Activated T-helper 1 cell treated with Interleukin-2 at 50 U/mL for 16 hours (primary cell): ENCODE measurements around the gene SFRP4.

Experiments
- DNase-seq: peaks from one replicate; pipeline ENCODE4 v3.0.0-alpha.2; 2020; ENCODE audit warnings: low read depth

SFRP4 gene

DNA sequence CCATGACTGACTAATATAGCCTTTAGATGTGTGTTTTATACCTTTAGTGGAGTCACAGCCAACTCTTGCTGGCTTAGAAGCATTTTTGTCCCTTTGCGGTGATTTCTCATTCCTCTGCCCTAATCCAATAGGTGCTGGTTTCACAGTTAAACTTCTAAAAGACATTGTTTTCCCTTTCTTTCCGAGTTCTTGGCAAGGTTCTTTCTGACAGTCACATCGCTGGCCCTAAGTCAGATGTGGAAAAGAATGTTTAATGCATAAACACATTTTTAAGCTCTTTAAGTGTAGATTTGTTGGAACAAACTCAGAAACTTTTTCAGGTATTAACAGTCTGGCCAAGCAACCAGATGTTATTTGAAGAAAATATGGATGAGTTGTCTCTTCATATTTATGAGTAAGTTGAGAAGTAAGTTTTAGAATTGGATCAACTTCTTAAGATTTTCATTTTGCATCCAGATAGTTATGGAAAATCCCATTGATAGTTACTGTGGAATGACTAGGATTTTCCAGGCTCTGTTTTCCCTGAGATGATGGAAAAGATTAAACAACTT, 7.9 kb upstream of the SFRP4 start:
- no peak for DNase-seq

DNA sequence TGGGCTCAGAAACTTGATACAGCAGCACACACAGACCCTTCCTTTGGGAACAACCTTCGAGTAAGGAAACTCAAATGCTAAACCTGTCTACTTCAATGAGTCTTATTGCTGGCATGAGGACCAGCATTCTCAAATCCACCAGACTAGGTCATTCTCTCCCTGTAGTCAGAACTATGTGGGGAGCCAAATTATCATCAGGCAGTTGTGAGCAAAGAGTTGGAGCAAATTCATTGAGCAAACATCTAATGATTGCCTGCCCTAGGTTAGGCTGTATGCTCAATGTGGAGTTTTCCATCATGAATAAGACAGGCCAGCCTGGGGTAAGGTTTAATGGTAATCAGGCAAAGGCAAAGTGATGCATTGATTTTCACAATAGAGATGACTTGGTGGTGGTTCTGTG, 7.4 kb upstream of the SFRP4 start:
- DNase-seq, result no peak

DNA sequence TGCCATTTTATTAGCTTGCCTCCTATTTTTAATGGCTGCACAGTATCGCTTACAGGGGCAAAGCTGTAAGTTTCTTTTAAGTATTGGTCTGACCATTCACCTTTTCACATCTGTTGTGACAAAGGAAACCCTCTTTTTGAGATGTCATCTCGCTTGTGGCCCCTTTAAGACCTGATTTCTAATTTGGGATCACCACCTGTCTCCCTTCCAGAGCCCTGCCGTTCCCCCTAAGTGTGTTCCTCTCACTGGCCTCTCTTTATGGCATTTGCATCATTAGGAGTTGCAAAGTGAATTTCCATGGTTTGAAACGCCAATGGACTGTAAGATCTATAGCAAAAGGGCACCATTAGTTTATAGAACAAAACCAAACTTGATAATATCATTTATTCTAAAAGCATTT, 5.3 kb upstream of the SFRP4 start:
- DNase-seq, result no peak

DNA sequence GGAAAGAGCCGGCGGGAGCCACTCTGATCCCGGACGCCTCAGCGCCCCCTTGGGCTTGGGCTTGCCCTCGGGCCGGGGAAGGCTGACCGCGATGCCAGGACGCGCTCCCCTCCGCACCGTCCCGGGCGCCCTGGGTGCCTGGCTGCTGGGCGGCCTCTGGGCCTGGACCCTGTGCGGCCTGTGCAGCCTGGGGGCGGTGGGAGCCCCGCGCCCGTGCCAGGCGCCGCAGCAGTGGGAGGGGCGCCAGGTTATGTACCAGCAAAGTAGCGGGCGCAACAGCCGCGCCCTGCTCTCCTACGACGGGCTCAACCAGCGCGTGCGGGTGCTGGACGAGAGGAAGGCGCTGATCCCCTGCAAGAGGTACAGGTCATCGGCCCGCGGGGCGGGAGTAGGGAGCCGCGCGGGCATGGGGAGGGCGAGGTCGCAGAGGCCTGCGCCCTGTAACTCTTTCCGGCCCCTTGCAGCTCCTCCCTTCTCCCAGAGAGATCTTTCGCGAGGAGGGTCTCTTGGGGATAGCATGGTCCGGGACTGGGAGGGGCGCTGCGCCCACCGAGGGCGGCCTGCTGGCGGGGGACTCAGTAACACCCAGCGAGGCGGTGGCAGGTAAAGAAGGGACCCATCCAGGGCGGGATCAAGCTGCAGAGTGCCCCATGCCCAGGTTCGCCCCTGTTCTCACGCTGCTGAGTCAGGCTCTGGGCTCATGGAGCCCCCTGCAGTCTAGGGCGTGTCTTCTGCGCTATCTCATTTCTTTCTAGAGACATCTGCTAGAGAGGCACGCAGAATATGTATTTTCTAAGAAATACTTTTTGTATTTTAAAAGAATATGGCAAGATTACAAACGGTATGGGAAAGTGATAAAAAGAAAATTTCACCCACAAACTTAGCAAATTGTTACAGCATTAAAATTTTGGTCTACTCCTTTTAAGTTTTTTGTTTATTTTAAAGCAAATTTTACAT, 4.5 kb upstream of the SFRP4 start:
- DNase-seq, result no peak

DNA sequence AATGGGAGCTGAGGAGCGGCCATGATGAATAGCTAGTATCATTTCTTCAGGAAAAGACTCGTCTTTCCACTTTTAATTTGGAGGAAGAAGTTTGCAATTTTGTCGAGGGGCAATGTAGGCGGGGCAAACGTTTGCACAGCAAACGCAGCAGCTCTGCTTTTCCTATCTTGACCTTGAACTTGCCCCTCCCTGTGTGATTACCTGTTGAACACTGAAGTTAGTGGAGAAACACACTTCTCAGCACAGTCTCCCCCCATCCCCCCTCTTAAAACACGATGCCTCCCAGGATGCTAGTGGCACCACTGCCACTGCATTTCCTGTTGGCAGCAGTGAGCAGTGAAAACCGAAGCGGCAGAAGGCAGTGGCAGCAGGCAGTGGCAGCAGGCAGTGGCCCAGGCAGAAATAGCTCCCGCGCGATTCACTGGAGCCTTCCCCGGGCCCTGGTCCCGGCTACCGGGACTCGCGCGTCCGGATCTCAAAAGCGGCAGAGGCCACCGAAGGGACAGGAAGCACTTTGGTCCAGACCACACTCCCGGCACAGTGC, 3.8 kb upstream of the SFRP4 start, which contains the start of gene EPDR1:
Gene EPDR1 (plus strand): TSS at position 336 of the 544 bp plus-strand sequence. CDS start 300 bp downstream, outside the sequence.
- DNase-seq, result no peak

DNA sequence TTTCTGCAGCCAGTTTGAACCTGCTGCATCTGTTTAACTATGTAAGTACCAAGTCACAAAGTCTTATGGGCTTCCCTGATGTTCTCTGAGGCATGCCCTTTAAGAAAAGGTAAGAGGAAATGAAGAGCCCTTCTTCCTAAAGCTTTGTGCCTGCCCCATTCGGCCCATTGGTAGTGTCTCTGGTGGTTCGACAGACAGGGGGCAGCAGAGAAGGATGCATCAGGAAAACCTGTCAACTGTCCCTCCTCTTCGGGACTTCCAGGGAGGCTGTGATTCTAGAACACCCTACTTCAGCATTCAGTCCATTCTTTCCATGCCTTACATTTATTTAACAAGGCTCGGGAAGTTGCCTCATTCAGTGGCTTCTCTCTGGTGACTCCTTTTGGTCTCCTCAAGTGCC, 1.9 kb upstream of the SFRP4 start:
- DNase-seq, result no peak

DNA sequence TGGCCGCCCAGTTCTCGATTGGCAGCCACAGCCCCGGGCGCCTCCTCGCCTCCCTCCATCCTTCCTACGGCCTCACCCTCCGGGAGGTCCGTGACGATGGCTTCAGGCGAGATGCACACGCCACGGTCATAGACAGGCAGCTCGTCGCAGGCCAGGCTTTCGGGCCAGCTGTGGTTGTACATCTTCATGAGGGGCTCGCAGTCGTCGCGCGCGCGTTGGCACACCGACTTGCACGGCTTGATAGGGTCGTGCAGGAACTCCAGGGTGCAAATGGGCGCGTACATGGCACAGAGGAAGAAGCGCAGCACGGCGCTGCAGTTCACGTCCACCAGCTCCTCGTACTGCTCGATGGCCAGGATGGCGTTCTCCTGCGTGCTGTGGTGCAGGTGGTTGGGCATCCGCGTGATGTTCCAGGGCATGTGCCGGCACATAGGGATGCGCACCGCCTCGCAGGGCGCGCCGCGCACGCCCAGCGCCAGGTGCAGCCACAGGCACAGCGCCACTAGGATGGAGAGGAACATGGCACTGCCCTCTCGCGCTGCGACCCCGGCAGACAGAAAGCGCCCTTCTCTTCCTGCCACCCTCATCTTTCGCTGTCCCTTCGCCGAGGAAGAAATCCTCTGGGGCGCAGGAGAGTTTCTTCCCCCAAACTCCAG, 472 bp downstream of the SFRP4 start:
- DNase-seq, result no peak

DNA sequence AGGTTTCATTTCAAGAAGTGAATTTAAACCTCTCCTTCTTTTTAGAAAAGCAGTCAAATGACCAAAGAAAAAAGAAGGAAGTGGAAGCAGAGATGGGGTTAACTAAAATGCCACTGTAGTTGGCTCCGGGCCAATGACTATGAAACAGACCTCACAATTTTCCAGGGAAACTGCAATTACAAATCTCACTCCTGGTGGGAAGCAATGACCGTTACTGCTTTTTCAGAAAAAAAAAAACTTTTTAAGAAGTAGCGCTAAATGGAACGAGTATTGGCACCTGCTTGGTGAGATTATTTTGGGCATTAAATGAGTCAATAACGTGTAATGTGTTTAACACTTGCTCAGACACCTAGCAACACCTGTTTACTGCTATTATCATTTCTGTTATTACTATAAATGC, 1.2 kb downstream of the SFRP4 start:
- DNase-seq, result no peak

DNA sequence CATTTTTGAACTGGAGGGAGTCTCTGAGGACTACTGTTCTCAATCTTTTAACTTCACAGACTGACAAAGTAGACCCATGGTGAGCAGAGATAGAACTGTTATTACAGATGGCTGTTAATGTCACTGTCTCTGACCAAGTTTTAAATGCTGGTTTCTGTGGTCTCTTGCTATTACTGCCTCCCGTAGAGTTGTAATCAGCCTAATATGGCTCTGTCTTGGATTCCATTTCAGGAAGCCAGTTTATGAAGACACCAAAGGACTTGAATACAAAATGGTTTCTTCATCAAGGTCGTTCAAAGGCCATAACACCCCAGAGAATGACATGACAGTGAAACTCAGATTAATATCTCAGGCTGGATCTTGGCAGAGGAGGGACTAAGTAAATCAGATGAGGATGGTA, 3.9 kb downstream of the SFRP4 start:
- DNase-seq, result no peak

DNA sequence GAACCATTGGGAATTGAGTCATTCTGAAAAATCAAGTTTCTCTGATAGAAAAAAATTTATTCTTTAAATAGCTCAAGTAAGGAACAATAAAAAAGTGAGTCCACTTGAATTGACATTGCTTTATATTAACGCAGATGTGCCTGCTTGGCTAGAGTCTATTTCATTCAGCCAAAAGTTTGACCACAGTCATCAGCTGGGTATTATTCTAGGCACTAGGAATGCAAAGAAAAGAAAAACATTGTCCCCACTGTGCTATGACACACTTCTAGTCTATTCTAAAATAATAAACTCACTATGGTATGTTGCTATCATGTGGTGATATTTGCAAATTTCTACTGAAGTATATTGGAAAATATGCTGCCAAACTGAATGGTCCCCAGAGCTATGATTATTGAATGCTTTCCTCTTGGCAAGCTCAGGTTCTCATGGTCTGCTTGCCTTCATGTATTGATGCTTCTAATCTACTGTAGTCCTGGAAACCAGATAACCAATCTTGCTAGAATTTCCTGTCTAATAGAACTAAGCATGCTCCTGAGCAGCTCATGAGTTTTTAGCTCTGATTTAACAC, 8.3 kb downstream of the SFRP4 start:
- no peak for DNase-seq

DNA sequence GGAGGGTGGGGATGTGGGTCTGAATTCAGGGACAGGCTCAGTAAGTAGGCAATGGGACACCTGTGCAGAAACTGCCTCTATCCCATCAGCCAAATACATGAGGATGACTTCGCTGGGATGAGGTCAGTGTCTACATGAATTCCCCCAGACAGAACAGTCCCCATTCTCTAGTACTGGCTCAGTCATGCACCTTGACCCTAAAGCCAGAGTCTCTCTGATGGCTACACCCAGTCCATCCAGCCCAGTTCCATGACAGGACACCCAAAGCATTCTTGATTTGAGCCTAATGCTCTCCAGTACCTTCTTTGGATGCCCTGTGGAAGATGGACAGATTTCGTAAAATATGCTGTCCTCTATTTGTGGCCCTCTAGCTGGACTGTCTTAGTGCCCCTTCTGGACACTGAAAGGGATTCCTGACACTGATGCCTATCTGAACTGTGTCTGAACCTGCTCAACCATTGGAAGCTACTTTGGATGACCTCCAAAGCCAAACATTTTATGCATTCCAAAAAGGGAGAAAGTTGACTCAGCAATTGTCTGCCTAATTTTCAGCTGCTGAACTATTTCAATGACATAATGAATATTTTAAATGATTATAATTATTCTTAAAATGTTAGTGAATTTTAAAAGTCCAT, 14.6 kb downstream of the SFRP4 start:
- DNase-seq, result no peak

DNA sequence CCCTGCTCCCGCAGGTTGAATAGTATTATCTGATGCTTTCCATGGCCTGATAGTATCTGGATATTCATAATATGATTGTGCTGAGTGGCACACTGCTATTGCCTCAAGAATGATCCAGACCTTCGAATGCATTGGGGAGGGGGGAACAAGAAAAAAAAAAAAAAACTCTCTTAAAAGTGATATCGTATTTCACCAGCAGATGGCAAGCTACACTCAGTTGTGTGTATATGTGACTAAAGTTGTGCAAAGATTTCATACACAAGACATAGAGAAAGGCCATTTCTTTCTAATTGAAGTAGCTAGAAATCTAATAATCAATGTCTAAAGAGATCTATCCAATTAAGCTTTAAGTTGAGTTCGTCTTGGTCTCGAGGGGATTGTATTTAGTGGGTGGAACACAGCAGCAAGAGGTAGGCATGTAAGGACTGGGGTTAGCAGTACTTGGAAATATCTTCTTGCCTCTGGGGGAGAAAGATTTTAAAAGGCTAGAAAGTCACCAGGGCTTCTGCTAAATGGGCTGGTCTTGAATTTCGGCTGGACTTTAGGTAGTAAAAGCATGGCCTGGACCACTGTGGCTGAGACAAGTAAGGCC, 15.3 kb downstream of the SFRP4 start:
- no peak for DNase-seq

DNA sequence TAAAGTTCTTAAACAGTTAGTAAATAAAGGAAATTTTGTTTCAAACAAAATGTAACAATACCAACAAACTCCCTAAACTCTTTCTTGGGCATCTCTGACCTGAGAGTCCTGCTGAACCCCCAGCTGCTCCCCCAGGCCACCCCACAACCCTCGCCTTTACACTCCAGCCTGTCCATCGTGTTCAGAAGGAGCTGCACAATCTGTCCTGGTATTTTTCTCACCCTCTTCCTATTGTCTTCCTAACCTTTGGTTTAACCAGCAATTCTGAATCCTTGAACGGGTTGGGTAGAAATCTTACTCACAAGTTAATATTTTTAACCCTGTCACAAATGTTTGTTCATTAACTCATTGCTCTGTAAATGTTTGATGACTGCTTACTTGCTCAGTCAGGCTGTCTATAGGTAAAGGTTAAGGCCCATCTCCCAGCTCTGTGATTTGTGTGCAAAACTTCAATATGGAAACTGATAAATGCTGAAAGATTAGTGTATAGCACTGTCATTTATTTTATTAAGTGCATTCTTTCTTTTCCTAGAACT, 16.8 kb downstream of the SFRP4 start:
- DNase-seq, result no peak

DNA sequence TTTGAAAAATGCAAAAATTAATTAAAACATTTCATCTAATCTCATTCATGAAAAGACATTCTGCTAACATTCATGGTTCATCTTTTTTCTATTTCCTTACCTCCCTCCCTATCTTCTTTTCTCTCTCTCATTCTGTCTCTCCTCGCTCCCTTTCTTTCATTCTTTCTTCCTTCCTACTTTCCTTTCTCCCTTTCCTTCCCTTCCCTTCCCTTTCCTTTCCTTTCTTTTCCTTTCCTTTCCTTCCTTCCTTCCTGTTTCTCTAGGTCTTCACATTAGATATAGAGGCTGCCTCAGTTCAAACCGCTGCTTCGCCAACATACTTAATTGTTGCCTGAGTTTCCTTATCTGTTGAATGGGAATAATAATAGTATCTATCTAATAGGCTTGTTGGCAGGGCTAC, 21.9 kb downstream of the SFRP4 start:
- DNase-seq, result no peak

DNA sequence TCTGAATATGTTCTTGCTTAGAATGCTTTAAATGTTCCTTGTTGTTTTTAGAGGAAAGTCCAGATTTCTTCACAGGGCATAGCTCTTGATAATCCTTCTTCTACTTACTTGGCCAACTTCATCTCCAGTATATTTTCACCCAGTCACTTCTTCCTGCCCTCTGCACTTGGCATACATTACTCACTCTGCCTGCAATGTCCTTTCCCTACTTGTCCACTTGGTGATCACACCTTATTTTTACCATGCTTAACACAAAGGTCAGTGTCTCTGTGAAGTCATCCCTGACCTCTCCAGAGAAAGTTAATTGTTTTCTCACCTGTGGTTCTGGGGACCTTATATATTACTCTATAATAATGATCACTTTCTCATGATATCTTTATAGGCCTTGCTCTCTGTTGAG, 23.3 kb downstream of the SFRP4 start:
- DNase-seq, result no peak

DNA sequence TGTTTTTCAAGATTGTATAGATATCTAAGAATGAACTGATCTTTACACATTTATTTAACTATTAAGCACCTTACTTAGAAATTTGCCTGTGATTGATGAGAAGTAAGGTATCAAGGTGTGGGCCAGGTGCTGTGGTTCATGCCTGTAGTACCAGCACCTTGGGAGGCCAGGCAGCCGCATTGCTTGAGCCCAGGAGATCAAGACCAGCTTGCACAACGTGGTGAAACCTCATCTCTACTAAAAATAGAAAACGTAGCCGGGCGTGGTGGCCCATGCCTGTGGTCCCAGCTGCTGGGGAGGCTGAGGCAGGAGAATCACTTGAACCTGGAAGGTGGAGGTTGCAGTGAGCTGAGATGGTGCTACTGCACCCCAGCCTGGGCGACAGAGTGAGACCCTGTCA, 34.5 kb downstream of the SFRP4 start:
- no peak for DNase-seq
